ENCODE measurements around the gene HAND1.

DNA sequence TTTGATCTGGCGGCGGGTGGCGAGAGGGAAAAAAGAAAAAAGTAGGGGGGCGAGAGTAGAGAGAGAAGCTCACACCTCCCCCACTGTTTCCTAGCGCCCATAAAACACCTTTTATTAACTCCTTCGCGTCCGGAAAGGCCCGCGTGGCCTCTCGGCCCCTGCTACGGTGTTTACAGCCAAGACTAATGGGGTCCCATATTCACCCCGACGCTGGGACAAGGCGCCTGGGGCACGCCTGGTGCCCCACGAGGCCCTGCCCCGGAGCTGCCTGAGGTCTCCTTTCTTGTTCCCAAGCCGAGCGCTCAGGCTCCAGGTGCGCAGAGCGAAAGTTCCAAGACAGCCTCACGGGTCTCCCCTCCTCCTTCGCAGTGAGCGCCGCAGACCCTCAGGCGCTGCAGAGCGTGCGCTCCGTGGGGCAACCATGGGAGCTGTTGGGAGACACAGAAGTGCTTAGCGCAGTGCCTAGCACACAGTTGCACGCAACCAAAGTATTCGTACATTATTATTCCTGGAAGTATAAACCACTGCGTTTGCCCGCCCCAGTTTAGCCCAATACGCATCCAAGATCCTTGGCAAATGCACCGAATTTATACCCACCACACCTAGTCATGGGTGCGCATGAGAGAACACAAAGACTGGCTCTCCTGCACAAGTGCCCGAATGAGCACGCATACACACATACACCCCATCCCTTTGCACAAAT is 4.3 kb downstream of the HAND1 start:
- TF ChIP-seq CTCF (IDR thresholded peaks at IDR 0.05) = no peak
- TF ChIP-seq EP300 (IDR thresholded peaks at IDR 0.05) = no peak
